DMS53 treated with DMSO at 0.1 percent for 48 hours (cell line): ENCODE measurements around the gene ATM.
A peak's percentile ranks its signal among the peaks of the same experiment; 100 is the strongest.
"Not testable (repeated sequence)": the region's sequence is repeated elsewhere in the genome, so short reads cannot be mapped to it uniquely, and the experiment has no call there.

Experiments
- DNase-seq: peaks from one replicate; lab custom pipeline; 2025; ENCODE audit not compliant: unreplicated experiment; lab: John Stamatoyannopoulos, UW

Gene ATM

GRCh38 chr11:108269583-108269982, 46.7 kb downstream of the ATM start:
- DNase-seq = no peak

- DNase-seq = not testable (repeated sequence)
These were observed 54.2 kb downstream of the ATM start for GRCh38 chr11:108276985-108277616.

- DNase-seq = no peak
These were observed 55.7 kb downstream of the ATM start for GRCh38 chr11:108278546-108278945.

GRCh38 chr11:108278954-108279353, 56.1 kb downstream of the ATM start:
- no peak for DNase-seq

- DNase-seq = no peak
These were observed 63.5 kb downstream of the ATM start for GRCh38 chr11:108286370-108286769.

GRCh38 chr11:108286956-108287355, 64.1 kb downstream of the ATM start:
- DNase-seq = no peak

- DNase-seq = not testable (repeated sequence)
These were observed 66.2 kb downstream of the ATM start for GRCh38 chr11:108289066-108289465.

- peak; percentile 66 for DNase-seq
These were observed 66.8 kb downstream of the ATM start for GRCh38 chr11:108289699-108290098.

GRCh38 chr11:108293229-108293628, 70.4 kb downstream of the ATM start:
- DNase-seq = no peak

- no peak for DNase-seq
These were observed 79.4 kb downstream of the ATM start for GRCh38 chr11:108302121-108302785.

- no peak for DNase-seq
These were observed 84.9 kb downstream of the ATM start for GRCh38 chr11:108307751-108308150.

- DNase-seq = no peak
These were observed 90.6 kb downstream of the ATM start for GRCh38 chr11:108313444-108313843.

GRCh38 chr11:108316061-108316460, 93.2 kb downstream of the ATM start:
- no peak for DNase-seq

GRCh38 chr11:108319541-108320145, 96.8 kb downstream of the ATM start:
- no peak for DNase-seq

- no peak for DNase-seq
These were observed 99.8 kb downstream of the ATM start for GRCh38 chr11:108322666-108323065.

- no peak for DNase-seq
These were observed 101.7 kb downstream of the ATM start for GRCh38 chr11:108324587-108324986.

GRCh38 chr11:108333403-108333899, 110.6 kb downstream of the ATM start:
- no peak for DNase-seq

- DNase-seq = no peak
These were observed 115.9 kb downstream of the ATM start for GRCh38 chr11:108338750-108339149.

GRCh38 chr11:108340973-108341372, 118.1 kb downstream of the ATM start:
- DNase-seq = peak; percentile 82

- DNase-seq = no peak
These were observed 118.8 kb downstream of the ATM start for GRCh38 chr11:108341654-108342053.

GRCh38 chr11:108343714-108344113, 120.8 kb downstream of the ATM start:
- DNase-seq = no peak

GRCh38 chr11:108345767-108346166, 122.9 kb downstream of the ATM start:
- no peak for DNase-seq
